Caki2 (cell line): ENCODE data around the gene SSR4. TPM values are rescaled to one million over a fixed set of nuclear protein-coding genes. Genes with fewer than 3 reads are reported as not detected.

Experiments
- DNase-seq: peaks from one replicate; pipeline ENCODE4 v3.0.0-alpha.2; 2015; ENCODE audit warnings: low read depth
- in situ Hi-C: cut with HindIII; loops from 2 replicates; pipeline ENCODE4 v1.10.0; 2016; ENCODE audit warnings: low sequenced_read_pairs, low pct_unique_long_range_greater_than_20kb, mixed read lengths
- total RNA-seq: library from RNA; depleted of rRNA; stranded (reverse); fragments of >200 nt; shearing (Covaris generic); gene quantifications from 2 replicates; pipeline ENCODE4 v1.2.3, GENCODE V29; 2014; ENCODE audit warnings: low replicate concordance

The SSR4 gene
- total RNA-seq, 1 experiment from 2014 or later, result 177 TPM

GRCh38 chrX:153778181-153778580 lies 16.3 kb upstream of the SSR4 start:
- in situ Hi-C loops, result no loop called here
- no peak for DNase-seq

GRCh38 chrX:153778684-153779101 lies 15.8 kb upstream of the SSR4 start:
- in situ Hi-C loops, result no loop called here
- no peak for DNase-seq

GRCh38 chrX:153779891-153780677 lies 14.4 kb upstream of the SSR4 start:
- in situ Hi-C loops, result no loop called here
- no peak for DNase-seq

- DNase-seq, result no peak
- in situ Hi-C loops, result no loop called here
Measured at GRCh38 chrX:153780678-153781427, 13.6 kb upstream of the SSR4 start, which contains the start of gene SRPK3. Gene SRPK3 (plus strand): TSS chrX:153781041. CDS start chrX:153781087, 46 bp downstream.

GRCh38 chrX:153781428-153782047 lies 12.9 kb upstream of the SSR4 start:
- in situ Hi-C loops, result no loop called here
- no peak for DNase-seq

- DNase-seq, result no peak
- in situ Hi-C loops, result no loop called here
Measured at GRCh38 chrX:153782313-153782712, 12.2 kb upstream of the SSR4 start.

- in situ Hi-C loops, result no loop called here
- no peak for DNase-seq
Measured at GRCh38 chrX:153782871-153783270, 11.6 kb upstream of the SSR4 start.

GRCh38 chrX:153783378-153784013 lies 11.0 kb upstream of the SSR4 start:
- in situ Hi-C loops, result no loop called here
- no peak for DNase-seq

- in situ Hi-C loops, result no loop called here
- DNase-seq, result no peak
Measured at GRCh38 chrX:153784325-153784967, 10.0 kb upstream of the SSR4 start.

GRCh38 chrX:153786669-153787068 lies 7.8 kb upstream of the SSR4 start:
- DNase-seq, result no peak
- in situ Hi-C loops, result no loop called here

- in situ Hi-C loops, result no loop called here
- DNase-seq, result no peak
Measured at GRCh38 chrX:153789654-153790053, 4.8 kb upstream of the SSR4 start.

- in situ Hi-C loops, result no loop called here
Measured at GRCh38 chrX:153791104-153791852, 3.2 kb upstream of the SSR4 start.

GRCh38 chrX:153792368-153792767 lies 2.1 kb upstream of the SSR4 start:
- in situ Hi-C loops, result no loop called here

More at GRCh38 chrX:153791104-153791852, 3.2 kb upstream of the SSR4 start:
- DNase-seq, result no peak

GRCh38 chrX:153793291-153793690 lies 1.2 kb upstream of the SSR4 start:
- in situ Hi-C loops, result no loop called here
- no peak for DNase-seq

More at GRCh38 chrX:153792368-153792767, 2.1 kb upstream of the SSR4 start:
- DNase-seq, result no peak

- in situ Hi-C loops, result no loop called here
- DNase-seq, result no peak
Measured at GRCh38 chrX:153794897-153795816, 689 bp downstream of the SSR4 start.

- in situ Hi-C loops, result no loop called here
- no peak for DNase-seq
Measured at GRCh38 chrX:153797415-153798015, 3.0 kb downstream of the SSR4 start.
